HCT116 (cell line): ENCODE measurements around the gene TRIM69. TPM values are rescaled to one million over a fixed set of nuclear protein-coding genes. Genes with fewer than 3 reads are reported as not detected.

Source experiments
- ATAC-seq: fragments of 200-7000 bp; cut with Tn5 transposase; 2 replicates; pipeline ENCODE4 v1.9.1; 2020; ENCODE audit warnings: mild to moderate bottlenecking, moderate library complexity
- BruUV-seq: library from RNA; stranded (reverse); fragments of 400-500 nt; replicated peaks from 2 replicates; lab custom pipeline; 2021; lab: Mats Ljungman, UMichigan
- CTCF ChIA-PET: fragments of 300-600 bp; sonication (Branson Sonifier 250); formaldehyde crosslinking; loops from one replicate; lab custom pipeline; 2021; ENCODE audit warnings: antibody characterized with exemption; lab: Charles Lee
- POLR2A ChIA-PET: fragments of 300-600, 350-600 bp; sonication (Branson Sonifier 250); formaldehyde crosslinking; loops from one replicate; lab custom pipeline; 2021; ENCODE audit warnings: antibody characterized with exemption; lab: Charles Lee
- RAD21 ChIA-PET, 2 experiments: fragments of 300-600 bp; sonication (Branson Sonifier 250); formaldehyde crosslinking; loops; one replicate each; lab custom pipeline; 2023; ENCODE audit warnings: low total read pairs in 2 of 2; ENCODE audit not compliant: uncharacterized antibody in 2 of 2, unreplicated experiment in 2 of 2, low non-redundant PET in 1 of 2; lab: Charles Lee
- DNase-seq: peaks from one replicate; pipeline ENCODE4 v3.0.0-alpha.2; 2010; ENCODE audit warnings: low read depth, low spot score
- H2AFZ ChIP-seq: fragments of 200-600 bp; shearing (Covaris generic), sonication (generic); 2 replicates; pipeline ENCODE4 v1.6.1; 2017; ENCODE audit warnings: low read depth, mixed run types, mixed read lengths, antibody characterized with exemption, low read length; ENCODE audit not compliant: poor library complexity, severe bottlenecking
- H3K27ac ChIP-seq: 2 replicates; pipeline ENCODE4 v1.5.1; 2012; ENCODE audit warnings: low read depth, low read length
- H3K27me3 ChIP-seq: fragments of 200-600 bp; sonication (generic); 2 replicates; pipeline ENCODE4 v1.6.1; 2016; ENCODE audit warnings: mixed run types, low read length, mixed read lengths; ENCODE audit not compliant: insufficient read depth
- H3K36me3 ChIP-seq, 2 experiments: fragments of 200-500 bp in 1 of 2; fragments of 200-600 bp in 1 of 2; sonication (Bioruptor generic) in 1 of 2; sonication (generic) in 1 of 2; 2 replicates each; pipeline versions ENCODE4 v1.5.1 to v1.6.1; 2014 to 2016; ENCODE audit warnings: low read length in 2 of 2, inconsistent platforms in 1 of 2, mixed read lengths in 1 of 2, mixed run types in 1 of 2; ENCODE audit not compliant: insufficient read depth in 2 of 2, control insufficient read depth in 1 of 2
- H3K4me1 ChIP-seq, 2 experiments: fragments of 200-600 bp in 1 of 2; sonication (generic) in 1 of 2; 2 replicates each; pipeline versions ENCODE4 v1.5.1 to v1.6.1; 2012 to 2017; ENCODE audit warnings: low read length in 2 of 2, inconsistent platforms in 1 of 2, mild to moderate bottlenecking in 1 of 2, mixed read lengths in 1 of 2, mixed run types in 1 of 2, moderate library complexity in 1 of 2; ENCODE audit not compliant: insufficient read depth in 2 of 2, control insufficient read depth in 1 of 2
- H3K4me2 ChIP-seq: fragments of 200-600 bp; sonication (generic); 2 replicates; pipeline ENCODE4 v1.6.1; 2017; ENCODE audit warnings: mixed run types, low read length, mixed read lengths
- H3K4me3 ChIP-seq, 2 experiments: fragments of 200-600 bp in 1 of 2; sonication (generic) in 1 of 2; replicated peaks in 1 of 2; 2 replicates each; pipeline ENCODE4 v1.5.1; 2011 to 2016; ENCODE audit warnings: low read length in 2 of 2, control low read depth in 1 of 2, low read depth in 1 of 2, mild to moderate bottlenecking in 1 of 2, mixed read lengths in 1 of 2, mixed run types in 1 of 2
- H3K79me2 ChIP-seq: fragments of 200-600 bp; sonication (generic); 2 replicates; pipeline ENCODE4 v1.6.1; 2017; ENCODE audit warnings: mild to moderate bottlenecking, mixed run types, low read length, moderate library complexity, mixed read lengths; ENCODE audit not compliant: insufficient read depth
- H3K9ac ChIP-seq: fragments of 200-600 bp; sonication (generic); 2 replicates; pipeline ENCODE4 v1.6.1; 2016; ENCODE audit warnings: low read length, mixed read lengths
- H3K9me2 ChIP-seq: fragments of 200-600 bp; sonication (generic), shearing (Covaris generic); 2 replicates; pipeline ENCODE4 v1.6.1; 2017; ENCODE audit warnings: mixed run types, mild to moderate bottlenecking, moderate library complexity; ENCODE audit not compliant: insufficient read depth
- H3K9me3 ChIP-seq, 2 experiments: fragments of 200-500 bp in 1 of 2; fragments of 200-600 bp in 1 of 2; sonication (Bioruptor generic) in 1 of 2; sonication (generic) in 1 of 2; 2 replicates each; pipeline ENCODE4 v1.6.1; 2014 to 2017; ENCODE audit warnings: low read length in 2 of 2, mixed read lengths in 2 of 2, inconsistent platforms in 1 of 2, low read depth in 1 of 2, mild to moderate bottlenecking in 1 of 2, mixed run types in 1 of 2, moderate library complexity in 1 of 2; ENCODE audit not compliant: control insufficient read depth in 1 of 2, insufficient read depth in 1 of 2
- H4K20me1 ChIP-seq: fragments of 200-600 bp; sonication (generic), shearing (Covaris generic); 2 replicates; pipeline ENCODE4 v1.6.1; 2017; ENCODE audit warnings: mixed run types, mild to moderate bottlenecking, moderate library complexity; ENCODE audit not compliant: insufficient read depth
- ATF3 ChIP-seq: IDR thresholded peaks from 2 replicates; pipeline ENCODE4 v1.6.1; 2012
- CBX3 ChIP-seq: IDR thresholded peaks from 2 replicates; pipeline ENCODE4 v1.6.1; 2012; ENCODE audit warnings: low read depth
- CTCF ChIP-seq, 3 experiments: fragments of 200-600 bp in 1 of 3; sonication (generic) in 1 of 3; IDR thresholded peaks in 2 of 3; conservative IDR thresholded peaks in 1 of 3; 2 replicates each; pipeline ENCODE4 v1.5.1; 2012 to 2017; ENCODE audit warnings: low read depth in 2 of 3, low read length in 2 of 3, antibody characterized with exemption in 1 of 3, borderline replicate concordance in 1 of 3, control low read depth in 1 of 3, mild to moderate bottlenecking in 1 of 3, mixed read lengths in 1 of 3, mixed run types in 1 of 3, moderate library complexity in 1 of 3; ENCODE audit not compliant: insufficient read depth in 1 of 3
- EGR1 ChIP-seq: IDR thresholded peaks from 2 replicates; pipeline ENCODE4 v1.6.1; 2012; ENCODE audit warnings: low read depth
- ELF1 ChIP-seq: IDR thresholded peaks from 2 replicates; pipeline ENCODE4 v1.6.1; 2012; ENCODE audit warnings: low read depth, borderline replicate concordance
- EZH2phosphoT487 ChIP-seq: fragments of 200-600 bp; IDR thresholded peaks from 2 replicates; pipeline ENCODE4 v1.6.1; 2018; ENCODE audit warnings: antibody characterized with exemption, borderline replicate concordance
- FOSL1 ChIP-seq: IDR thresholded peaks from 2 replicates; pipeline ENCODE4 v1.6.1; 2012; ENCODE audit warnings: low read depth
- JUND ChIP-seq: IDR thresholded peaks from 2 replicates; pipeline ENCODE4 v1.6.1; 2012
- POLR2A ChIP-seq: IDR thresholded peaks from 2 replicates; pipeline ENCODE4 v1.7.0; 2011; ENCODE audit warnings: borderline replicate concordance; ENCODE audit not compliant: insufficient read depth, insufficient read length; ENCODE audit errors: extremely low read depth
- RAD21 ChIP-seq: IDR thresholded peaks from 2 replicates; pipeline ENCODE4 v1.6.1; 2012; ENCODE audit warnings: low read depth, mild to moderate bottlenecking
- REST ChIP-seq: IDR thresholded peaks from 2 replicates; pipeline ENCODE4 v1.6.1; 2012; ENCODE audit warnings: low read depth
- SP1 ChIP-seq: IDR thresholded peaks from 2 replicates; pipeline ENCODE4 v1.6.1; 2012; ENCODE audit warnings: low read depth
- SRF ChIP-seq: IDR thresholded peaks from 2 replicates; pipeline ENCODE4 v1.6.1; 2012; ENCODE audit warnings: low read depth
- TCF7L2 ChIP-seq: IDR thresholded peaks from 2 replicates; pipeline ENCODE4 v1.7.0; 2011; ENCODE audit warnings: borderline replicate concordance, inconsistent platforms; ENCODE audit not compliant: insufficient read depth, insufficient read length; ENCODE audit errors: extremely low read depth
- ZNF274 ChIP-seq: fragments of 200-500 bp; sonication (Bioruptor generic); IDR thresholded peaks from 2 replicates; pipeline ENCODE4 v1.6.1; 2014; ENCODE audit warnings: mild to moderate bottlenecking, low read depth, low read length, inconsistent platforms
- intact Hi-C: fragments of 100-400 bp; cut with micrococcal nuclease; formaldehyde crosslinking; loops from 2 replicates; pipeline ENCODE4 v1.10.0; 2022
- total RNA-seq: library from RNA; stranded (reverse); gene quantifications from one replicate; pipeline ENCODE4 v1.2.1, GENCODE V29; 2021; ENCODE audit not compliant: unreplicated experiment

Gene TRIM69
- total RNA-seq, 1 experiment from 2014 or later: 13.0 TPM

GRCh38 chr15:44808557-44808956 lies 72.2 kb downstream of the TRIM69 start:
- intact Hi-C loops: no loop called here
- Histone ChIP-seq H3K27me3 (no peaks in the 10 kb centered on the region), H3K79me2 (no peaks in the 10 kb centered on the region), H3K9me3 (no peaks in the 10 kb centered on the region), H3K36me3 (no peaks in the 10 kb centered on the region), H3K4me2 (no peak overlapping the region), H3K9ac (no peak overlapping the region), H4K20me1 (no peaks in the 10 kb centered on the region), H3K4me3 (no peak overlapping the region), H2AFZ (no peak overlapping the region), H3K4me1 (peaks cover 0 to 9% of the 10 kb centered on the region in 2 experiments; a peak in 2 of 4 replicates), H3K9me2 (no peaks in the 10 kb centered on the region), H3K27ac (no peak overlapping the region)
- RAD21 ChIA-PET: no interaction called here
- TF ChIP-seq RAD21 (no peak), JUND (no peak), ATF3 (no peak), POLR2A (no peak), SRF (no peak), TCF7L2 (no peak), EZH2phosphoT487 (no peak), SP1 (no peak), CBX3 (no peak), ZNF274 (no peak)
- CTCF ChIA-PET: no interaction called here
- no peak for DNase-seq
- POLR2A ChIA-PET: no interaction called here
- ATAC-seq: no peak
- no TSS peak for BruUV-seq

- Histone ChIP-seq H3K4me2 (no peak overlapping the region), H2AFZ (no peak overlapping the region), H3K4me1 (peaks cover 0 to 9% of the 10 kb centered on the region in 2 experiments; a peak in 2 of 4 replicates), H3K27ac (no peak overlapping the region), H3K79me2 (no peaks in the 10 kb centered on the region), H3K4me3 (no peak overlapping the region), H3K9me3 (no peaks in the 10 kb centered on the region), H4K20me1 (no peaks in the 10 kb centered on the region), H3K36me3 (no peaks in the 10 kb centered on the region), H3K27me3 (no peaks in the 10 kb centered on the region), H3K9ac (no peak overlapping the region), H3K9me2 (no peaks in the 10 kb centered on the region)
- DNase-seq (no peak), ATAC-seq (no peak)
- ChIA-PET RAD21 (no interaction called here), POLR2A (no interaction called here), CTCF (no interaction called here)
- no TSS peak for BruUV-seq
- intact Hi-C loops: no loop called here
- TF ChIP-seq SP1 (no peak), FOSL1 (no peak), REST (no peak), EGR1 (no peak), SRF (no peak), POLR2A (no peak), ZNF274 (no peak), ELF1 (no peak), CTCF (IDR thresholded peaks at IDR 0.05 in 2 of 3, conservative IDR thresholded peaks at IDR 0.05 in 1 of 3; ENCODE audit: borderline replicate concordance in 1 of 3, insufficient read depth in 1 of 3, low read depth in 2 of 3, low read length in 2 of 3) (no peak), TCF7L2 (no peak), JUND (no peak)
These were observed 73.9 kb downstream of the TRIM69 start for GRCh38 chr15:44810237-44810636.
